IMR-90 (cell line): ENCODE results near the gene GRK2. TPM values are rescaled to one million over a fixed set of nuclear protein-coding genes. Genes with fewer than 3 reads are reported as not detected.

Experiments used
- ATAC-seq: fragments of 200-7000 bp; cut with Tn5 transposase; 2 replicates; pipeline ENCODE4 v1.9.1; 2020; ENCODE audit warnings: low read depth, mild to moderate bottlenecking, moderate library complexity
- BruUV-seq: library from RNA; stranded (reverse); fragments of 400-500 nt; replicated peaks from 2 replicates; lab custom pipeline; 2021; lab: Mats Ljungman, UMichigan
- CTCF ChIA-PET: fragments of 300-600 bp; formaldehyde crosslinking; extraction: SDS; loops from one replicate; lab custom pipeline; 2021; ENCODE audit warnings: antibody characterized with exemption; lab: Yijun Ruan, JAX
- POLR2A ChIA-PET: fragments of 300-600 bp; sonication (Branson Sonifier 250); formaldehyde crosslinking; loops from one replicate; lab custom pipeline; 2022; ENCODE audit warnings: antibody characterized with exemption; ENCODE audit not compliant: unreplicated experiment; lab: Charles Lee
- DNase-seq: peaks from one replicate; pipeline ENCODE4 v3.0.0; 2013
- H2AFZ ChIP-seq: replicated peaks from 2 replicates; pipeline ENCODE3; 2013; ENCODE audit warnings: low read length, mild to moderate bottlenecking; ENCODE audit not compliant: poor library complexity
- H2AK5ac ChIP-seq: 2 replicates; pipeline ENCODE4 v1.6.1; 2013; ENCODE audit warnings: low read depth, low read length, inconsistent platforms
- H2AK9ac ChIP-seq: replicated peaks from 2 replicates; pipeline ENCODE3; 2013; ENCODE audit warnings: mild to moderate bottlenecking, low read depth, low read length, moderate library complexity; ENCODE audit not compliant: poor library complexity
- H2BK120ac ChIP-seq: 2 replicates; pipeline ENCODE4 v1.6.1; 2013; ENCODE audit warnings: low read depth, low read length, inconsistent platforms
- H2BK15ac ChIP-seq: 3 replicates; pipeline ENCODE4 v1.6.1; 2013; ENCODE audit warnings: low read depth, low read length, inconsistent platforms
- H2BK20ac ChIP-seq: 2 replicates; pipeline ENCODE4 v1.6.1; 2013; ENCODE audit warnings: low read depth, mild to moderate bottlenecking, inconsistent platforms, low read length, moderate library complexity
- H2BK5ac ChIP-seq: 2 replicates; pipeline ENCODE4 v1.6.1; 2013; ENCODE audit warnings: mild to moderate bottlenecking, low read depth, low read length, inconsistent platforms; ENCODE audit not compliant: poor library complexity, severe bottlenecking
- H3K14ac ChIP-seq: replicated peaks from 2 replicates; pipeline ENCODE4 v1.6.1; 2013; ENCODE audit warnings: low read depth, low read length, inconsistent platforms
- H3K18ac ChIP-seq: 2 replicates; pipeline ENCODE4 v1.6.1; 2013; ENCODE audit warnings: low read depth, low read length, control low read depth
- H3K23ac ChIP-seq: 2 replicates; pipeline ENCODE4 v1.6.1; 2013; ENCODE audit warnings: low read depth, low read length, inconsistent platforms
- H3K27ac ChIP-seq: 2 replicates; pipeline ENCODE4 v1.5.1; 2013; ENCODE audit warnings: mild to moderate bottlenecking, control low read depth, low read length; ENCODE audit not compliant: insufficient read depth
- H3K27me3 ChIP-seq: 2 replicates; pipeline ENCODE4 v1.6.1; 2013; ENCODE audit warnings: low read length; ENCODE audit not compliant: control insufficient read depth, insufficient read depth
- H3K36me3 ChIP-seq: 2 replicates; pipeline ENCODE4 v1.6.1; 2013; ENCODE audit warnings: low read length, mixed read lengths; ENCODE audit not compliant: control insufficient read depth, insufficient read depth
- H3K4ac ChIP-seq: 2 replicates; pipeline ENCODE4 v1.6.1; 2013; ENCODE audit warnings: low read depth, low read length, inconsistent platforms
- H3K4me1 ChIP-seq: 2 replicates; pipeline ENCODE4 v1.6.1; 2013; ENCODE audit warnings: low read length, mixed read lengths; ENCODE audit not compliant: control insufficient read depth, insufficient read depth
- H3K4me2 ChIP-seq: 2 replicates; pipeline ENCODE4 v1.6.1; 2013; ENCODE audit warnings: low read depth, mild to moderate bottlenecking, control low read depth, low read length, moderate library complexity
- H3K4me3 ChIP-seq: 2 replicates; pipeline ENCODE4 v1.5.1; 2013; ENCODE audit warnings: low read depth, mild to moderate bottlenecking, control low read depth, low read length, moderate library complexity; ENCODE audit not compliant: insufficient read depth
- H3K56ac ChIP-seq: 2 replicates; pipeline ENCODE4 v1.6.1; 2013; ENCODE audit warnings: low read length, inconsistent platforms; ENCODE audit not compliant: insufficient read depth; ENCODE audit errors: extremely low read depth
- H3K79me1 ChIP-seq, 2 experiments: 2 replicates each; pipeline ENCODE4 v1.6.1; 2013; ENCODE audit warnings: low read length in 2 of 2, inconsistent platforms in 1 of 2, low read depth in 1 of 2
- H3K9ac ChIP-seq: 2 replicates; pipeline ENCODE4 v1.6.1; 2013; ENCODE audit warnings: low read depth, low read length, control low read depth
- H3K9me1 ChIP-seq: 2 replicates; pipeline ENCODE4 v1.6.1; 2013; ENCODE audit warnings: low read length, inconsistent platforms; ENCODE audit not compliant: insufficient read depth
- H3K9me3 ChIP-seq: 2 replicates; pipeline ENCODE4 v1.6.1; 2013; ENCODE audit warnings: low read length; ENCODE audit not compliant: control insufficient read depth, insufficient read depth
- H4K20me1 ChIP-seq: 2 replicates; pipeline ENCODE4 v1.6.1; 2013; ENCODE audit warnings: low read length, inconsistent platforms; ENCODE audit not compliant: insufficient read depth
- H4K5ac ChIP-seq: 2 replicates; pipeline ENCODE4 v1.6.1; 2013; ENCODE audit warnings: mild to moderate bottlenecking, low read depth, low read length, control low read depth
- H4K8ac ChIP-seq, 2 experiments: 2 replicates each; pipeline ENCODE4 v1.6.1; 2013; ENCODE audit warnings: low read depth in 2 of 2, low read length in 2 of 2, control low read depth in 1 of 2, inconsistent platforms in 1 of 2
- H4K91ac ChIP-seq: 2 replicates; pipeline ENCODE4 v1.6.1; 2013; ENCODE audit warnings: low read depth, low read length, inconsistent platforms; ENCODE audit not compliant: insufficient read depth
- BHLHE40 ChIP-seq: fragments of 150-350 bp; IDR thresholded peaks from 2 replicates; pipeline ENCODE4 v1.6.1; 2016; ENCODE audit warnings: mild to moderate bottlenecking, low read depth, low read length
- CHD1 ChIP-seq: IDR thresholded peaks from 2 replicates; pipeline ENCODE4 v1.6.1; 2012; ENCODE audit warnings: low read depth, low read length, improper control_type of control experiment
- RAD21 ChIP-seq: IDR thresholded peaks from 2 replicates; pipeline ENCODE4 v1.6.1; 2012; ENCODE audit warnings: low read length, improper control_type of control experiment
- SMC3 ChIP-seq: fragments of 150-350 bp; IDR thresholded peaks from 2 replicates; pipeline ENCODE4 v1.6.1; 2016; ENCODE audit warnings: low read depth, mild to moderate bottlenecking, antibody characterized with exemption, low read length, moderate library complexity
- WGBS, 2 experiments: methylation state at CpG; one replicate each; pipeline versions ENCODE4 v1.1.5 to v1.1.7; 2013; ENCODE audit warnings: missing lambda C conversion rate in 2 of 2; ENCODE audit not compliant: insufficient read length in 1 of 2; ENCODE audit errors: extremely low coverage in 2 of 2; 5-methylcytosine and 5-hydroxymethylcytosine counted together
- dilution Hi-C: fragments of 300-500 bp; cut with HindIII; formaldehyde crosslinking; loops from one replicate; pipeline ENCODE4 v1.14.3; 2018; ENCODE audit warnings: low sequenced_read_pairs; ENCODE audit not compliant: unreplicated experiment
- in situ Hi-C: fragments of 300-500 bp; cut with MboI; formaldehyde crosslinking; loops from 3 replicates; pipeline ENCODE4 v1.14.3; 2019; ENCODE audit warnings: low sequenced_read_pairs, inconsistent platforms, mixed read lengths
- intact Hi-C: fragments of 100-400 bp; cut with micrococcal nuclease; formaldehyde crosslinking; loops from 2 replicates; pipeline ENCODE4 v1.10.0; 2022
- polyA plus RNA-seq, 3 experiments: library from polyadenylated mRNA; depleted of rRNA; stranded (reverse); fragments of >200 nt; gene quantifications; 2 replicates each; pipeline ENCODE4 v1.2.3, GENCODE V29; 2012; ENCODE audit warnings: low replicate concordance in 1 of 3
- total RNA-seq: library from RNA; depleted of rRNA; stranded (reverse); fragments of >200 nt; gene quantifications from 2 replicates; pipeline ENCODE4 v1.2.3, GENCODE V29; 2012
- TF ChIP-seq, protein P1 (sequence below): fragments of 150-350 bp; IDR thresholded peaks from 2 replicates; pipeline ENCODE4 v1.6.1; 2016; ENCODE audit warnings: low read depth, mild to moderate bottlenecking, low read length, moderate library complexity, borderline replicate concordance

Gene GRK2
- total and polyA plus RNA-seq, 2 of the 4 experiments (the other 2 are of a cell fraction), result 26.7 to 41.8 TPM

DNA sequence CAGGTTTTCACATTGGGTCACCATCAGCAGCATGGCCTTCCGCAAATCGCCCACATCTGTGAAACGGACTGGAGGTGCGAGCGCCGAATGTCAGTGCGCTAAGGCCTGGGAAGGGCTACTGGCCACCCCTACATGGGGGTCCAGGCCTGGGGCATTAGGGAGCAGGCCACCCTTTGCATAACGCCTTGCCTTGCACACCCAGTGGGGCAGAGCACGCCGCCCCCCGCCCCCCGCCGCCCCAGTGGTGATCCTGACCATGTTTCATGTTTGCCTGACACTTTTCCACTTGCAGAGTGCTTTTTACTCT lies 2.6 kb downstream of the GRK2 start:
- Histone ChIP-seq H3K9me3 (no peaks in the 10 kb centered on the region), H2BK5ac (no peak overlapping the region), H2AK9ac (no peak overlapping the region), H2BK20ac (no peak overlapping the region), H3K4me2 (no peak overlapping the region), H3K56ac (no peak overlapping the region), H2BK15ac (no peak overlapping the region), H3K9ac (no peak overlapping the region), H2BK120ac (no peak overlapping the region), H2AK5ac (no peak overlapping the region), H4K5ac (no peak overlapping the region), H3K27me3 (no peaks in the 10 kb centered on the region), H3K4me1 (peaks cover 35% of the 10 kb centered on the region), H3K27ac (no peak overlapping the region), H4K20me1 (peaks cover 44% of the 10 kb centered on the region), H4K8ac (no peak overlapping the region), H3K4me3 (no peak overlapping the region), H2AFZ (no peak overlapping the region), H3K9me1 (peaks cover 34% of the 10 kb centered on the region), H4K91ac (no peak overlapping the region), H3K79me1 (peaks cover 21 to 77% of the 10 kb centered on the region in 2 experiments; a peak in 3 of 4 replicates), H3K23ac (peak overlapping the region; percentile 71; the same call in 1 of the 2 replicates), H3K18ac (no peak overlapping the region), H3K14ac (no peak overlapping the region), H3K4ac (no peak overlapping the region), H3K36me3 (peaks cover 10% of the 10 kb centered on the region; the same call in 1 of the 2 replicates)
- POLR2A ChIA-PET, result no interaction called here
- dilution Hi-C loops (no loop called here), in situ Hi-C loops (no loop called here), intact Hi-C loops (no loop called here)
- ATAC-seq, result no peak
- WGBS, 2 experiments, result 93% methylated on average over 5 of the region's 13 CpGs; no CpG with 5 or more reads in 1 of the 2 experiments
- CTCF ChIA-PET, result interaction anchor here (3.1 kb wide), 1 partner anchor 48 kb away, joined by 10 read pairs; no protein-coding TSS in a partner anchor
- TF ChIP-seq BHLHE40 (no peak), RAD21 (no peak), SMC3 (no peak), CHD1 (no peak)
- TF ChIP-seq, protein P1, sequence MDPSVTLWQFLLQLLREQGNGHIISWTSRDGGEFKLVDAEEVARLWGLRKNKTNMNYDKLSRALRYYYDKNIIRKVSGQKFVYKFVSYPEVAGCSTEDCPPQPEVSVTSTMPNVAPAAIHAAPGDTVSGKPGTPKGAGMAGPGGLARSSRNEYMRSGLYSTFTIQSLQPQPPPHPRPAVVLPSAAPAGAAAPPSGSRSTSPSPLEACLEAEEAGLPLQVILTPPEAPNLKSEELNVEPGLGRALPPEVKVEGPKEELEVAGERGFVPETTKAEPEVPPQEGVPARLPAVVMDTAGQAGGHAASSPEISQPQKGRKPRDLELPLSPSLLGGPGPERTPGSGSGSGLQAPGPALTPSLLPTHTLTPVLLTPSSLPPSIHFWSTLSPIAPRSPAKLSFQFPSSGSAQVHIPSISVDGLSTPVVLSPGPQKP, result no peak
- no peak for DNase-seq
- BruUV-seq, result no TSS peak
